IPS-18c (cell line): ENCODE results near the gene DLK2.
"Not testable (repeated sequence)": the region's sequence is repeated elsewhere in the genome, so short reads cannot be mapped to it uniquely, and the experiment has no call there.

Experiments used
- H3K4me3 ChIP-seq: 2 replicates; pipeline ENCODE4 v1.7.0; 2013; ENCODE audit warnings: low read depth, mild to moderate bottlenecking, low read length, moderate library complexity; ENCODE audit not compliant: insufficient read depth
- H3K9me3 ChIP-seq: one replicate; pipeline ENCODE4 v1.6.1; 2013; ENCODE audit warnings: mild to moderate bottlenecking, low read length, moderate library complexity; ENCODE audit not compliant: control insufficient read depth, insufficient read depth

The DLK2 gene

GRCh38 chr6:43455531-43456428 is at the start of gene DLK2:
Gene DLK2 (minus strand): TSS chr6:43455548. CDS start chr6:43454825, 723 bp downstream.
- no peaks in the 10 kb centered on the region for H3K9me3 ChIP-seq
- peak within 1 kb of the TSS; percentile 58 for H3K4me3 ChIP-seq

GRCh38 chr6:43503443-43503842 is 48.1 kb upstream of the DLK2 start:
- Histone ChIP-seq H3K4me3 (no peak overlapping the region), H3K9me3 (no peaks in the 10 kb centered on the region)

- Histone ChIP-seq H3K4me3 (no peak overlapping the region), H3K9me3 (no peaks in the 10 kb centered on the region)
Observed at GRCh38 chr6:43502666-43503065, 47.3 kb upstream of the DLK2 start.

GRCh38 chr6:43500921-43501320 is 45.6 kb upstream of the DLK2 start:
- Histone ChIP-seq H3K4me3 (no peak overlapping the region), H3K9me3 (no peaks in the 10 kb centered on the region)

- Histone ChIP-seq H3K9me3 (no peaks in the 10 kb centered on the region), H3K4me3 (no peak overlapping the region)
Observed at GRCh38 chr6:43499028-43499815, 43.9 kb upstream of the DLK2 start.

- not testable (repeated sequence) for H3K9me3 ChIP-seq, H3K4me3 ChIP-seq
Observed at GRCh38 chr6:43498291-43498690, 42.9 kb upstream of the DLK2 start.

GRCh38 chr6:43497689-43498088 is 42.3 kb upstream of the DLK2 start:
- Histone ChIP-seq H3K9me3 (no peaks in the 10 kb centered on the region), H3K4me3 (no peak overlapping the region)

GRCh38 chr6:43497129-43497396 is 41.7 kb upstream of the DLK2 start:
- Histone ChIP-seq H3K9me3 (no peaks in the 10 kb centered on the region), H3K4me3 (no peak overlapping the region)

- H3K4me3 ChIP-seq: no peak overlapping the region
Observed at GRCh38 chr6:43496370-43497128, 41.2 kb upstream of the DLK2 start.

GRCh38 chr6:43495409-43495941 is 40.1 kb upstream of the DLK2 start:
- Histone ChIP-seq H3K9me3 (no peaks in the 10 kb centered on the region), H3K4me3 (no peak overlapping the region)

More at GRCh38 chr6:43496370-43497128, 41.2 kb upstream of the DLK2 start:
- no peaks in the 10 kb centered on the region for H3K9me3 ChIP-seq

- H3K4me3 ChIP-seq: no peak overlapping the region
- no peaks in the 10 kb centered on the region for H3K9me3 ChIP-seq
Observed at GRCh38 chr6:43494766-43495165, 39.4 kb upstream of the DLK2 start.

GRCh38 chr6:43494321-43494720 is 39.0 kb upstream of the DLK2 start:
- Histone ChIP-seq H3K4me3 (no peak overlapping the region), H3K9me3 (no peaks in the 10 kb centered on the region)

GRCh38 chr6:43493833-43494232 is 38.5 kb upstream of the DLK2 start:
- H3K4me3 ChIP-seq: no peak overlapping the region
- no peaks in the 10 kb centered on the region for H3K9me3 ChIP-seq

GRCh38 chr6:43493230-43493629 is 37.9 kb upstream of the DLK2 start:
- Histone ChIP-seq H3K9me3 (no peaks in the 10 kb centered on the region), H3K4me3 (no peak overlapping the region)

- H3K9me3 ChIP-seq: no peaks in the 10 kb centered on the region
- no peak overlapping the region for H3K4me3 ChIP-seq
Observed at GRCh38 chr6:43492673-43493072, 37.3 kb upstream of the DLK2 start.

GRCh38 chr6:43491750-43492661 is 36.7 kb upstream of the DLK2 start:
- H3K9me3 ChIP-seq: no peaks in the 10 kb centered on the region
- no peak overlapping the region for H3K4me3 ChIP-seq
